Lower leg skin (tissue), 3 donors: ENCODE results near the gene TIAM2.

Experiments
- POLR2A ChIP-seq, 2 donors: fragments of 450-650 bp; IDR thresholded peaks; one replicate each; pipeline ENCODE4 v1.6.1; 2016 to 2017; ENCODE audit warnings: antibody characterized with exemption in 2 of 2, mild to moderate bottlenecking in 1 of 2, moderate library complexity in 1 of 2
- TF ChIP-seq, protein P1 (sequence below), 3 donors: fragments of 450-650 bp; IDR thresholded peaks; one replicate each; pipeline ENCODE4 v1.5.1; 2016; ENCODE audit warnings: antibody characterized with exemption in 3 of 3, mild to moderate bottlenecking in 3 of 3, moderate library complexity in 2 of 3

DNA sequence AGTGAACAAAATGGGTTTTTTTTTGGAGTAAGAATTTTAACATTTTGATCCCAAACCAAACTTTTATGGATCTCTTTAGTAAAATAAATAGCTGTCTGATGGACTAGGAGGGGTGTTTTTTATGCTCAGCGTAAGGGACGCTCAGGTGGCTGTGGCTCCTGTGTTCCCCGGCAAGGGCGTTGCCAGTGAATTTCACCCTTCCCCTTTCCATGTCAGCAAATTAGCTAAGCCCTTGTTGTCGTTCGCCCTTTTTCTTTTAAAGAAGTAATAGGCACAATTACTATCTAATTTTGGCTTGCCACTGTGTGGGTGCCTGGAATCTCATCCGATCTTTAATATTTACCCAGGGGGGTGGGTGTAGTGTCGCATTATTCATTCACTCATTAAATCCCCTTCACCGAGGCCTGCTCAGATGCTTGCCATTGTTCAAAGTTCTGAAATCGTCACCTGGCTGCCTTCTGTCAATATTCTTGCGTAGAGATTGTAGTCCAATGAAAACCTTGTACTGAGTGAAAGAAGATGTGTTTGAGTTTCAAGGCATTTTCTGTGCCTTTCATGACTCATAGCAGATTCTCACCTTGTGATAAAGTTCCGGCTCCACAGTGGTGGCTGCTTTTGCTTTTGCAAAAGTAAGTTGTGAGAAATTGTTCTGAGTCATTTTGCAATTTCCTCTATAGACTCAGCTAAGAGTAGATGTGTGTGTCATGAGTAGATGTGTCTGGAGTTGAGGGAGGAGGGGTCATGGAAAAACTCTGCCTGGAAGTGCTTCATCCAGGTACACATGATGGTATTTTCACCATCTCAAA is 228.7 kb downstream of the TIAM2 start:
- TF ChIP-seq, protein P1, sequence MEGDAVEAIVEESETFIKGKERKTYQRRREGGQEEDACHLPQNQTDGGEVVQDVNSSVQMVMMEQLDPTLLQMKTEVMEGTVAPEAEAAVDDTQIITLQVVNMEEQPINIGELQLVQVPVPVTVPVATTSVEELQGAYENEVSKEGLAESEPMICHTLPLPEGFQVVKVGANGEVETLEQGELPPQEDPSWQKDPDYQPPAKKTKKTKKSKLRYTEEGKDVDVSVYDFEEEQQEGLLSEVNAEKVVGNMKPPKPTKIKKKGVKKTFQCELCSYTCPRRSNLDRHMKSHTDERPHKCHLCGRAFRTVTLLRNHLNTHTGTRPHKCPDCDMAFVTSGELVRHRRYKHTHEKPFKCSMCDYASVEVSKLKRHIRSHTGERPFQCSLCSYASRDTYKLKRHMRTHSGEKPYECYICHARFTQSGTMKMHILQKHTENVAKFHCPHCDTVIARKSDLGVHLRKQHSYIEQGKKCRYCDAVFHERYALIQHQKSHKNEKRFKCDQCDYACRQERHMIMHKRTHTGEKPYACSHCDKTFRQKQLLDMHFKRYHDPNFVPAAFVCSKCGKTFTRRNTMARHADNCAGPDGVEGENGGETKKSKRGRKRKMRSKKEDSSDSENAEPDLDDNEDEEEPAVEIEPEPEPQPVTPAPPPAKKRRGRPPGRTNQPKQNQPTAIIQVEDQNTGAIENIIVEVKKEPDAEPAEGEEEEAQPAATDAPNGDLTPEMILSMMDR (IDR thresholded peaks at IDR 0.05) = no peak
- no peak for TF ChIP-seq POLR2A (IDR thresholded peaks at IDR 0.05)
